ENCODE data around the gene MCAT.
A peak's percentile ranks its signal among the peaks of the same experiment; 100 is the strongest.

The MCAT gene

GRCh38 chr22:43090130-43090789 is 52.9 kb downstream of the MCAT start:
- TF ChIP-seq, protein P1, sequence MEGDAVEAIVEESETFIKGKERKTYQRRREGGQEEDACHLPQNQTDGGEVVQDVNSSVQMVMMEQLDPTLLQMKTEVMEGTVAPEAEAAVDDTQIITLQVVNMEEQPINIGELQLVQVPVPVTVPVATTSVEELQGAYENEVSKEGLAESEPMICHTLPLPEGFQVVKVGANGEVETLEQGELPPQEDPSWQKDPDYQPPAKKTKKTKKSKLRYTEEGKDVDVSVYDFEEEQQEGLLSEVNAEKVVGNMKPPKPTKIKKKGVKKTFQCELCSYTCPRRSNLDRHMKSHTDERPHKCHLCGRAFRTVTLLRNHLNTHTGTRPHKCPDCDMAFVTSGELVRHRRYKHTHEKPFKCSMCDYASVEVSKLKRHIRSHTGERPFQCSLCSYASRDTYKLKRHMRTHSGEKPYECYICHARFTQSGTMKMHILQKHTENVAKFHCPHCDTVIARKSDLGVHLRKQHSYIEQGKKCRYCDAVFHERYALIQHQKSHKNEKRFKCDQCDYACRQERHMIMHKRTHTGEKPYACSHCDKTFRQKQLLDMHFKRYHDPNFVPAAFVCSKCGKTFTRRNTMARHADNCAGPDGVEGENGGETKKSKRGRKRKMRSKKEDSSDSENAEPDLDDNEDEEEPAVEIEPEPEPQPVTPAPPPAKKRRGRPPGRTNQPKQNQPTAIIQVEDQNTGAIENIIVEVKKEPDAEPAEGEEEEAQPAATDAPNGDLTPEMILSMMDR (IDR thresholded peaks at IDR 0.05; ENCODE audit: borderline replicate concordance, insufficient read depth, low read depth, low read length) = peak; percentile 50; the same call in 1 of the 2 replicates
- H3K4me3 ChIP-seq (ENCODE audit: low read depth, low read length) = no peak overlapping the region

DNA sequence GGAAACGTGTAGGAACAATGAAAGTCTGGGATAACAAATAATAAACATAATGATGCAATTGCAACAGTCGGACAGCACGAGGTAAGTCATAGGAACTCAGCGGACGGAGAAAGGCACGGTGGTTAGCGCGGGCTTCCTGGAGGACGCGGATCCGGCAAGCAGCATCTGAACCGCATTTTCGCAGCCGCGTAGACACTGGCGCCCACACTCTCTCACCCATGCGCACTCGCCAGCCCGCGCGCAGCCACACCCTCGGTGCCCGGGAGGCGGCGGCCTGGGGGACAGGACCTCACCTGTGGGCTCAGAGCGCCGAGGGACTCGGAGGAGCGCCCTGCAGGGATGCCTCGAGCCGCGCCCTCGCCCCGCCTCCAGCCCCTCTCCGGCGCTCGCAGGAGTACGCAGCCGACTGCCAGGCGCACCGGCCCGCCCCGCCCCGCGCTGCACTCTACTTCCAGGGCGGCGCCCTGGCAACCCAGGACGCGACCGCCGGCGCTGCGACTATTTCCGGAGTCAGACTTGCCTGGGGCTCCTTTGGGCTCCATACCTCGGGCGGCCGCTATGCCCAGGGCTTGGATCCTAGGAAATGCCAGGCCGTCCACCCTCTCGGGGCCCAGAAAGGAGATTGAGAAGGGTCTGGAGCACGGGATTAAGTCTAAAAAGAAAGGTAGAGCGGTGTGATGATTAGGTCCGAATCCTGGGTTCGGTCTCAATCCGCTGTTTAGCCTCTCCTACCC is 54.0 kb downstream of the MCAT start, which contains the start of gene TTLL1:
Gene TTLL1, minus strand, starts transcription at position 408 of the 734 bp plus-strand sequence. CDS start 13,805 bp downstream, outside the sequence.
- peak within 1 kb of the TSS; percentile 82 for H3K4me3 ChIP-seq (ENCODE audit: low read depth, low read length)
- TF ChIP-seq, protein P1 (IDR thresholded peaks at IDR 0.05; ENCODE audit: borderline replicate concordance, insufficient read depth, low read depth, low read length) = 0 out of 2 replicates have a peak, but pooled peaks have one; percentile 1

GRCh38 chr22:43088627-43088983 is 54.6 kb downstream of the MCAT start:
- peak overlapping the region; percentile 82 for H3K4me3 ChIP-seq (ENCODE audit: low read depth, low read length)
- TF ChIP-seq, protein P1 (IDR thresholded peaks at IDR 0.05; ENCODE audit: borderline replicate concordance, insufficient read depth, low read depth, low read length) = no peak

DNA sequence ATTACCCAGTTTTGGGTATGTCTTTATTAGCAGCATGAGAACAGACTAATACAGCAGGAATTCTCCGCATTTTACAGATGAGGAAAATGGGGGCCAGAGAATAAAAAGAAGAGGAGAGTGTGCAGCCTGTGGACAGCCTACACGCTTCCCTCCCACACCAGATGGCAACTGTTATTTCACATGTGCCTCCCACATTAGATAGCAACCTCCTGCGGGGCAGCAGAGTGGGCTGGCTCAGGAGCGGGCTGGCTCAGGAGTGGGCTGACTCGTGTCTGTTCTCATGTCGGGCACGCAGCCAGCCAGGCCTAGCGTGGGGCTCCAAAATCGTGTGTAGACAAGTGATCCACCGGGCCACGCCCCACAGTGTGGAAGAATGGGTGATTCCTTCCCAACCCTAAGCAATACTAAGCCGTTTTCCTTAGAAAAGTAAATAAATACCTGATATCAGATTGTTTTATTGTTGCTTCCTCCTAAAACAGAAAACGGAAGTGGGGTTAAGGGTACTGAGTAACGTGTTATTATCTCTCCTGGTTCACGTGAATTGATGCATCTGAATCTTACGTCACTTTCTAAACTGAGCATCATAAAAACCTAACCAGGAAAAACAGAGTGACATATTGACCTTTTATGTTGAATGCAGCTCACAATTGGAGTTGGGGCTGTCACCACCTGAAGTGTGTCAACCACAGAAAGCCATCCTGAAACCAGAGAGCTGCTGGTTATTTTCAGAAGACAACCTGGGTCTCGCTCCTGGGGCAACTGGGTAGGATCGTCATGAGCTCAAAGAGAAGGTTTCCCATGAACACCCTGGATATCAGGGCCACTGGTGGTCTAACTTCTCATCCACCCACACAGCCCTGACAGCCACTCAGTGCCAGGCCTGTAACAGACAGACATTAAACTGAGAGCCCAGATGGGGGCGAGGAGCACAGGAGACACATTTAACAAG is 57.3 kb downstream of the MCAT start:
- TF ChIP-seq, protein P1 (IDR thresholded peaks at IDR 0.05; ENCODE audit: borderline replicate concordance, insufficient read depth, low read depth, low read length) = no peak
- no peak overlapping the region for H3K4me3 ChIP-seq (ENCODE audit: low read depth, low read length)
